HG03103 (cell line): ENCODE data around the gene TMCC2.

Source experiments
- ATAC-seq: cut with Tn5 transposase; IDR thresholded peaks from one replicate; pipeline ENCODE4 v1.9.1; 2021; ENCODE audit warnings: low read depth; ENCODE audit not compliant: unreplicated experiment

Gene TMCC2

DNA sequence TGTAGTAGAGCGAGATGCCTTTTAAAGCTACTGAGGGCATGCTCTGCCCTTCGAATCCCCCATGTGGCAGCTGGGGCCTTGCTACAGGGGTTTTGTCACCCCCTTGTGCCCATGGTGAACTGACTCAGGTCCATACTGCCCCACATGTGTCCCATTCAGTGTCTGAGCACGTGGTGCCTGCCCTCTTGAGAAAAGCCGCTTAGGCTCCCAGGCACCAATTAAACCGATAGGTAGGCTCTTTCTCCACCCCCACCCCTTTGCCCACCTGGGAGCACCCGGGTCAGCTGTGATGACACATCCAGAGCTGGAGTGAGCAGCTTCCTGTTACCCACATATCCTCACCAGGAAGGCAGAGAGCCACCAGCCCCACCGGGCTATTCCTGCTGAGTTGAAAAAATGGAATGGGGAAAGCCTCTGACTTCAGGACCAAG lies 30.5 kb downstream of the TMCC2 start:
- no peak for ATAC-seq

DNA sequence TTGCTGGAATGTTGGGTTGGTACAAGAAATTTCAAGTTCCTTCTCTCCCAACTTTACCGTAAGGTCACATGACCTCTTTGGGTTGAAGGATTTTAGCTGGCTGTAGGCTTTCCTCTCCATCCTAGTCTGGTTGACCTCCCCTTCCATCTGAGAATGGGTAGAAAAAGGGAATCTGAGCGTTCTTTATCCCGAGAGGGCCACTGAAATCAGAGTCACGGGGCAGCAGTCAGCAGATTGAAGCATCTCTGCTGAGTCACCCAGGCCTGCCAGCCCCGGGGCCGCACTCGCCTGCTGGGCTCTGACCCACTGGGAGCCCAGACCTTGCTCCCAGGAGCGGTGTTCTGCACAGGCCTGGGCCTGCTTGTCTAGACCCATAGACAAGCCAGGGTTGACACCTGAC lies 31.0 kb downstream of the TMCC2 start:
- no peak for ATAC-seq

DNA sequence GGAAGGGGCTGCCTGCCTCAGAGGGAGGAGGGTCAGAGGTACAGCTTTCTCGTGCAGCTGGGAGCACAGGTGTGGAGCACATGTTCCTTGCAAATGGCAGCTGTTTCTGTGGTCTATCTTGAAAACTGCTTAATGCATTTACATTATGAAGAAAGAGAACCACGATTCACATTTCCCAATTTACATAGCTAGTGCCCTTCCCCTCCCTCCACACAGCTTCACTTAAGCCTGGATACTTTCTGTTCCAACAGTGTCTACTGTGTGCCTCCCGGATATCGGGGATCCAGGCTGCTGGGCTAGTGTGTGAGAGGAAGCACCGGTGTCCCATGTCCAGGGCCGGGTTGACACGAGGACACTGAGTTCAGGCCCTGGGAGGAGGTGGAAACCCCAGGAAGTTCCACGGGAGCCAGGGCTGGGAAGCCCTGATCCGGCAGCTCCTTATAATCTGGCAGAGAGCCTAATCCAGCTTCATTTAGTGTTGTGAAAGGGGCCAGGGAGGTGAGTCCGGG lies 31.6 kb downstream of the TMCC2 start:
- no peak for ATAC-seq

DNA sequence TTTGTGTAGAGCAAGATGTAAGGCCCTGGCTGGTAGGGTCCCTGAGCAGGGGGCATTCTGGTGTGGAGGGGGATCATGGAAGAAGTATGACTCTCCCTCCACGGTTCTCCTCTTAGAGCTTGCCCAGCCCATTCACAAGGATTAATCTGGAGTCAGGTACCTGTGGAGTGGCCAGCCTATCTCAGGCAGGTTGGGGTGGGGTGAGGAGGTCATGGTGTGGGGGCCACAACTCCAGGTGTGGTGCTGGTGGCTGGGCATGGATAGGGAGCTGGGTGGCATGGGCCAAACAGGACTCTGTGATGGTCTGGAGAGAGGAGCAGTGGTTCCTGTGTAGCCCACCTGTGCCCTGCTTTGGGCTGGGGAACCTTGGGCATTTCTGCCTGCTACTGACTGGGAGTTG lies 32.3 kb downstream of the TMCC2 start:
- no peak for ATAC-seq

DNA sequence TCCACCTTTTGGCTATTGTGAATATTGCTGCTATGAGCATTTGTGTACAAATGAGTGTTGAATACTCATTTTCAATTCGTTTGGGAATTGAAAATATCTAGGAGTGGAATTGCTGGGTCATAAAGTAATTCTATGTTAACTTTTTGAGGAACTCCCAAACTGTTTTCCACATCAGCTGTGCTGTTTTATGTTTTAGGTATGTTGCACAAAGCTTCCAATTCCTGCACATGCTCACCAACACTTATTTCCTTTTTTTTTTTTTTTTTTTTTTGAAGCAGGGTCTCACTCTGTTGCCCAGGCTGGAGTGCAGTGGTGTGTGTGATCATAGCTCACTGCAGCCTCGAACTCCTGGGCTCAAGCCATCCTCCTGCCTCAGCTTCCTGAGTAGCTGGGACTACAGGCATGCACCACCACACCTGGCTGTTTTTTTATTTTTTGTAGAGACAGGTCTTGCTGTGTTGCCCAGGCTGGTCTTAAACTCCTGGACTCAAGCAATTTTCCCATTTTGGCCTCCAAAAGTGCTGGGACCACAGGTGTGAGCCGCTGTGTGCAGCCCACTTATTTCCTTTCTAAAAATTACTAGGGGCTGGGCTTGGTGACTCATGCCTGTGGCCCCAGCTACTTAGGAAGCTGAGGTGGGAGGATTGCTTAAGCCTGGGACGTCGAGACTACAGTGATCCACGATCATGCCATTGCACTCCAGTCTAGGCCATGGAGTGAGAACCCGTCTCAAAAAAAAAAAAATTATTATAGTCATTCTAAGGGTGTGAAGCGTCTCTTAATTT lies 33.4 kb downstream of the TMCC2 start:
- no peak for ATAC-seq

DNA sequence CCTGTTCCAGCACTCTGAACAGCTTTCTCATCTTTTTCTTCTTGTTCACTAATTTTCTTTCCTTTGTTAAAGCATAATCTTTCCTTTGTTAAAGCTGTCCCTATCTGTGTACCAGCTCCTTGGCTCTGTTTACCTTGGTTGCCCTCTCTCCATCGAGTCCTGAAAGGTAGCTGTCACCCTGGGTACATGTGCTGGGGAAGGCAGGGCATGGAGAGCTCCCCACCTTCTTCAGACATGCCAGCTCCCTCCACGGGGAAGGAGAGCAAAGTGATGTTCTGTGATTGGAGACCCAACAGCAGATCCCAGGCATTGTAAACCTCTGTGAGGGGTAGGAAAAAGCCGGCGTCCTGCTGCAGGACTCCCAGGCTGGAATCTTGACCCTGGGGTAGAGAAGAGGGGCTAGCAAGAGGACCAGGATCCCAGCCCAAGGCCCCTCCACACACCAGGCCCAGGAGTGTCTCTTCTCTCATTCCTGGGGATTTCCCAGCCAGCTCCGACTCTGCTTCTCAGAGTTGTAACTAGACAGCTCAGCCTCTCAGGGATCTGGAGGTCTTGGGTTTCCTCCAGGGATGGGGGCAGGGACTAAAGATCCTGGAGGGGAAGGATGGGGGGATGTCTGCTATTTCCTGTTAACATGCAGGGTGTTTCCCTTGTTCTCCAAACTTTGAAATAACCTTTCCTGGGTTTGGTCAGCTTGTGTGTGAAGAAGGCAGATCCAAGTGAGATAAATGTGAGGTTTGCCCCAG lies 34.4 kb downstream of the TMCC2 start:
- no peak for ATAC-seq

DNA sequence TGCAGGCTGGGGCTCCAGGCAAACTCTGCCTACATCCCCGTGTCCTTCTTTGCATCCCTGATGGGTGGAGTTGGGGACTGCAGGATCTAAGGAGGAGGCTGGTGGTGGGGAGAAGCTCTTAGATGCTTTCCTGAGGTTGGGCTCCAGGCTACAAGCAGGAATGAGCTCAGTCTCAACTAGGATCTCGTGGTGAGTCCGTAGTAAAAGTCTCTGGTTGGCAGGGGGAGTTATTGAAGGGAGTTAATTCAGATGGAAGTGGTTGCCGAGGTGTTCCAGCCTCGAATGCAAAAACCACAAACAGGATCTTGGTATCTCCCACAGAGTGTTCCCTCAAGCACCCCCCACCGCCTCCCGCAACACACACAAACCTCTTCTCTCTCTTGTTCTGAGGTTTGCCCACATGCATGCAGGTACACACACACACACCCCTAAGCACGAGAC lies 35.0 kb downstream of the TMCC2 start:
- no peak for ATAC-seq

DNA sequence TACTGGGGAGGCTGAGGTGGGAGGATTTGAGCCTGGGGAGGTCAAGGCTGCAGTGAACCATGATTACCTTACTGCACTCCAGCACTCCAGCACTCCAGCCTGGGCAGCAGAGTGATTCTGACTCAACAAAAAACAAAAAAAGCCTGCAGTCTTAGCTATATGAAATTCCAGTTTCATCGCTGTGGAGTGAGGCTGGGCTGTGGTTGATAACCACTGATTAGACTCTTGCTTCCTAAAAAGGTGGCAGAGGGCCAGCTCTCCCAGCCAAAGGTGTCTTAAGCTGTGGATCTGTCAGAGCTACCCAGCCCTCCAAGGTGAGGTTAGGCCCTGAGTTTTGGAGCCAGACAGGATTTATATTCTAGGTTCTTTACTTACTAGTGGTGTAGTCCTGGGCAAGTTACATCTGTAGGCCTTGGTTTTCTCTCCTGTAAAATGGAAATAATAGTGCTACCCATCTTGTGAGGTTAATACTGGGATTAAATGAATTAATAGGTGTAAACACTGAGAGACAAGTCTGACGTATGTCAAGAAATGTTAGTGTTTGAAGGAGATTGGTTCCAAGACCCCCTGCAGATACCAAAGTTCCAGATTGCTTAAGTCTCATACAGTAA lies 35.9 kb downstream of the TMCC2 start:
- ATAC-seq: no peak

DNA sequence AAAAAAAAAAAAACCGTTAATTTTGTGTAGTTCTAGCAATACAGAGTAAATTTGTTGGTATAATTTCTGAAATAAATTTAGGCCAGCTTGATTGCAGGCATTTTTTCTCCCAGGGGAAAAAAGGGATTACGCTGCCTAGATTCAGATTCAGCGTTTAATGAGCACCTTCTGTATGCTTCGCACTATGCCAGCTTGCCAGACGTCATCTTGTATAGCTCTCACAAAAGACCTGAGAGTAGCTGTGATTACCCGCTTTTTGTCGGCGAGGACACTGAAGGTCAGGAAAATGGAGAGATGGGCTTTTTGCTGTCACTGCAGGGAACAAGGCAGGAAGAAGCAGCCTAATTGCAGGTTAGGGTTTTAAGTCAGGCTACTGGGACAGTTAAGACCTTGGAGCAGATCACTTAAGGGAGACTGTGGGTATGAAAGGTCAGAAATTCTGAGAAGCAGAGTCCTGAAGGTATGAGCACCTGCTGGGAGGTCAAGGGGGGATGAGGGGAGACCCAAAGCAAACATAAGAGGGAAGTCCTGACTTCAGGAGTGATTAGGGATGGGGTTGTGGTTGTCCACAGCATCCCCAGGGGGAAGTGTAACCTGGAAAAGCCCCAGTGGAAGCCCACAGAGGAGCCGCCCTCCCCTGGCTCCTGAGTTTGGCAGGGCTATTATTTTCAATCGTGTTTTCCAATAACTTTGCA lies 39.0 kb downstream of the TMCC2 start:
- ATAC-seq: no peak

DNA sequence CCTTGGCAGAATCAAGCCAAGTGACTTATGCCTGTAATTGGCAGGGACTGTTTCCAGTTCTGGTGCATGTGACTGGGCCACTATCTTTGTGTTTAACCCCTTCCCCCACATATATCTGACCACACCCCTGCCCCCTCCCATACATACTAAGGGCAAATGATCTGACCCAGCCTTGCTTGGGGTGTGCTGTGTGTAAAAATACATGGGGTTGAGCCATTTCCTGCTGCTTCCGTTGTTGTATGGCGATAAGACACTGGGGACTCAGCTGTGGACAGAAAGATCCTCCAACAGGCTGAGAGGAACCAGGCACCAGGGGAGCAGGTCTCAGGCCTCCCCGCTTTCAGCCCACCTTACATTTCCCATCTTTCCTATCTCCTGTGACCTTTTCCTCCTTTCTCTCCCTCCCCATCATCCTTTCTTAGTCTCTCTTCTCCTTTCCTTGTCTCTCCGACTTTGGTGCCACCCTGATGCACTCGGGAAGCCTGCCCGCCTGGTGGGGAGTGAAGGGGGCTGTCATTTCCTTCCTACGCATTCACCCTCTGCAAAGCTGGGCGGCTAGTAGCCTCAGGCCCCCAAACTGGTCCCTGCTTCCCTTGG lies 39.7 kb downstream of the TMCC2 start:
- no peak for ATAC-seq

DNA sequence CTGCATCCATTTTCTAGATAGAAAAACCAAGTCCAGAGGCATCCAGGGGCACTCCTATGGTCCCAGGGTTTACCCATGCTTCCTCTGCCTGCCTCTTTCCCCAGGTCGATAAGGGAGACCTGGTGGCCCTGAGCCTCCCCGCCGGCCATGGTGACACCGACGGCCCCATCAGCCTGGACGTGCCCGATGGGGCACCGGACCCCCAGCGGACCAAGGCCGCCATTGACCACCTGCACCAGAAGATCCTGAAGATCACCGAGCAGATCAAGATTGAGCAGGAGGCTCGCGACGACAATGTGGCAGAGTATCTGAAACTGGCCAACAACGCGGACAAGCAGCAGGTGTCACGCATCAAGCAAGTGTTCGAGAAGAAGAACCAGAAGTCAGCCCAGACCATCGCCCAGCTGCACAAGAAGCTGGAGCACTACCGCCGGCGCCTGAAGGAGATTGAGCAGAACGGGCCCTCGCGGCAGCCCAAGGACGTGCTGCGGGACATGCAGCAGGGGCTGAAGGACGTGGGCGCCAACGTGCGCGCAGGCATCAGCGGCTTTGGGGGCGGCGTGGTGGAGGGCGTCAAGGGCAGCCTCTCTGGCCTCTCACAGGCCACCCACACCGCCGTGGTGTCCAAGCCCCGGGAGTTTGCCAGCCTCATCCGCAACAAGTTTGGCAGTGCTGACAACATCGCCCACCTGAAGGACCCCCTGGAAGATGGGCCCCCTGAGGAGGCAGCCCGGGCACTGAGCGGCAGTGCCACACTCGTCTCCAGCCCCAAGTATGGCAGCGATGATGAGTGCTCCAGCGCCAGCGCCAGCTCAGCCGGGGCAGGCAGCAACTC lies 41.3 kb downstream of the TMCC2 start:
- no peak for ATAC-seq

DNA sequence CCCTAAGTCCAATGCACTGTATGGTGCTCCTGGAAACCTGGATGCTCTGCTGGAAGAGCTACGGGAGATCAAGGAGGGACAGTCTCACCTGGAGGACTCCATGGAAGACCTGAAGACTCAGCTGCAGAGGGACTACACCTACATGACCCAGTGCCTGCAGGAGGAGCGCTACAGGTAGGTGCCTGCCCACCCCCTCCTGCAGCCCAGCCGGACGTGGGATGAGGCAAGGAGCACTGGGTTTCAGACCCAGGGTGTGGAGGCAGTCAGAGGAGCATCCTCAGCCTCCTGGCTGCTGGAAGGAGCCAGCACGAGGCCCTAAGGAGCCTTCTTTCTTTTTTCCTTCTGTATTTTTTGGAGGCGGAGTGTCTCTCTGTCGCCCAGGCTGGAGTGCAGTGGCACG lies 42.0 kb downstream of the TMCC2 start:
- no peak for ATAC-seq

DNA sequence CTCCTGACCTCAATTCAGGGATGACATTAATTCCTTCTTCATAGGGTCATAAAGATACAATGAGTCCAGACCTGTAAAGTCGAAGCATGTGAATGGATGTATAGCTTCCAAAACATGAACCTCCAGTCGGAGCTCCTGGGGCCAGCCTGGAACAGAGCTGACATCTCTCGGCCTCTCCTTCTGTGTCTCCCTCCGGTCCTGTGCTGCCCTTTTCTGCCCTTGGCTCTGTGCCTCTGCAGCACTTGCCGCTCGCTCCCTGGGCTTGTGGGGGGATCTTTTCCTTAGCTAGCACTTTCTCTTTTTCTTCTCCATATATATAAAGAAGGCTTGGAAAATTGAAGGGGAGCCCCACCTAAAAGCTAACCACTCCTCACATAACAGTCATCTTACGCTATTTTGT lies 42.5 kb downstream of the TMCC2 start:
- no peak for ATAC-seq

DNA sequence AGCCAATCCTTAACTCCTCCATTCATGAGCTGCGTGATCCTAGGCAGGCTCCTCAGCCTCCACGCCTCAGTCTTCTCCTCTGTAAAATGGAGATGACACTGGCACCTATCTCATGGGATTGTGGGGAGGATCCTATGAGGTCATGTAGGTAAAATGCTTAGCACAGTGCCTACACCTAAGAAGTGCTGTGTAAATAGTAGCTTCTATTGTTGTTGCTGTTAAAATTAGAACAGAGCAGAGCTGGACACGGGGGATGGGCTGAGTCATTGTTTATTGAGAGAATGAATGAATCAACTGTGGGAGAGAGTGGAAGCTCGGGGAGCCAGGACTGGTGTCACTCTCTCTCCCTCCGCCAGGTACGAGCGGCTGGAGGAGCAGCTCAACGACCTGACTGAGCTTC lies 43.0 kb downstream of the TMCC2 start:
- no peak for ATAC-seq

DNA sequence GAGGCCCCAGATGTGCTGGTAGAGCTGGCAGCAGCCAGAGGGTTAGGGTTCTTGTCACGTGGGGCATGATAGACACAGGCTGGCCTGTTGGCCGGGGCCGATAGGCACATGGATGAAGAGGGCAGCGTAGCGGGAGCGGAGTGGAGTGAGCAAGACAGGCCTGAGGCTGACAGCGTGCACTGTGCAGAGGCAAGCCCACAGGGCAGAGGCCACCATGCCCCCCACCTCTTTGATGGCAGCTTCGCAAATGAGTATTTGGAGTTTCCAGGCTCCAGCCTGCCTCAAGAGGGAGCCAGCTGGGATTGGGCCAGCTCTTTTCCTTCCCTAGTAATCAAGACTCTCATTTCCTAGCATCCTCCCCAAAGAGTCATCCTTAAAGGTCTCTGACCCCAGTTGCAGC lies 43.5 kb downstream of the TMCC2 start:
- ATAC-seq: no peak

DNA sequence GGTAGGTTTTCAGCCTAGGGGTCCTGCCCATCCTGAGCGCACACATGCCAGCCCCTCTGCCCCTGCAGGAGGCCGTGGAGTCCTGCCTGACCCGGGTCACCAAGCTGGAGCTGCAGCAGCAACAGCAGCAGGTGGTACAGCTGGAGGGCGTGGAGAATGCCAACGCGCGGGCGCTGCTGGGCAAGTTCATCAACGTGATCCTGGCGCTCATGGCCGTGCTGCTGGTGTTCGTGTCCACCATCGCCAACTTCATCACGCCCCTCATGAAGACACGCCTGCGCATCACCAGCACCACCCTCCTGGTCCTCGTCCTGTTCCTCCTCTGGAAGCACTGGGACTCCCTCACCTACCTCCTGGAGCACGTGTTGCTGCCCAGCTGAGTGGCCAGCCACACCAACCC lies 44.0 kb downstream of the TMCC2 start:
- ATAC-seq: no peak

DNA sequence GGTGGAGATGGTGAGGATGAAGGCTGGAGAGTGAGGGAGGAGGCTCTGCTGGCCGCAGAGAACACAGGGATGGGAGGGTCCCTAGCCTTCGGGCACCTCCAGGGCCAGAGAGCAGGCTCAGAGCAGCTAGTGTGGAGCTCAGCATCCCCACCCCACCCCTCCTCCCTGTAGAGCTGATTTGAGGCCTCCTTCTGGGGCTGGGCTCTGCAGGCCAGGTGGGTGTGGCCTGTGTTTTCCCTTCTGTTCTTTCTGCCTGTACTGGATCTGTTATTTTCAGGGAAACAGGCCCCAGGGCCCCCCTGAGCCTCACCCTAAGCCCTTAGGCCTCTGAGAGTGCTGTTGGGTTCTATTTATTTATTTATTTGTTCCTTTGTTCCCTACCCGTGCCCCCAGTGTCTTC lies 44.8 kb downstream of the TMCC2 start:
- ATAC-seq: no peak

DNA sequence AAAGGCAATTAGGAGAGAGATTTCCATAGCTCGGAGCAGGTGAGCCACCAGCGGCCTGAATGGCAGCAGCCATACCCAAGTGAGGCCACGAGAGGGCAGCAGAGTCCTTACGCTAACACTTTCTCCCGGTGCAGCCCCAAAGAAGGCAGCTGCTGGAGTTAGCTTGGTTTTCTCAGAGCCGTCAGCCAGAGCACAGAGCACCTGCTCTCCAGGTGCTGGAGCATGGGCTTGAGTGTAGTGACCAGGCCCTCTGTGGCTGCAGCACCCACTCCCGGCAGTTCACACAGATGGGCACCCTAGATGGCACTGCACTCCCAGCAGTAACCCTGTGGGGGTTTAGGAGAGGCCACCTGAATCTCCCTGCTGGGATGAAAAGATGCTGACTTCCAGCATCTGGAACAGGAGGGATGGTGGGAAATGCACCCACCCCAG lies 45.8 kb downstream of the TMCC2 start:
- ATAC-seq: peak; percentile 76

DNA sequence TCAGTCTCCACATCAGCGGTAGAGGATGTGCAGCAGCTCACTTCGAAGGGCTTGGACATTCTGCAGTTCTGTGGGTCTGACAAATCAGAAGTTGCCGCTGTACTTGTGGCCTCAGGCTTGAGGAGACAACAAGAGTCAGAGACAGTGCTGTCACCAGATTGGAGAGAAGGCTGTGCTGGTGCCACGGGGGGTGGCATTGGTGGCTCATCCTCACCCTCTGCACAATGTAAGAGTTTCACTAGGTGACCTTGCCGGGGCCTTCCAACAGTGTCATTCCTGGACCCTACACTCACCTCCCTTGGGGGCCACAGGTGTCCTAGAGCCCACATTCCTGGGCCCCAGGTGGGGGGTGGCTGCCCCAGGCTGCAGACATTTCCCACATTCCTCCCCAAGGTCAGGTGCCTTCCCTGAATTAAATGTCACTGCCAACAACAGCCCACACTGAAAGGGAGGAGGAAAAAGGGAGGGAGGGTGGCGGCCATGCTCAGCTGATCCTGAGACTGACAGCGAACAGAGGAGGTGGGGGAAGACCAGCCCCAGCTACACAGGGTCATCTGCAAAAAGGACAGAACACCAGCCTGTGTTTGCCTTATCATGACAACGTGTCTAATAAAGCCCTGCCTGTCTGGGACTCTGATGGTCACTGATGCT lies 46.4 kb downstream of the TMCC2 start:
- ATAC-seq: no peak
